GM19099 (cell line): ENCODE results near the gene SLC25A40.

Source experiments
- POLR2A ChIP-seq: IDR thresholded peaks from 3 replicates; pipeline ENCODE4 v1.6.1; 2011; ENCODE audit warnings: low read depth; ENCODE audit not compliant: insufficient read length; ENCODE audit errors: extremely low read depth

SLC25A40 gene, protein sequence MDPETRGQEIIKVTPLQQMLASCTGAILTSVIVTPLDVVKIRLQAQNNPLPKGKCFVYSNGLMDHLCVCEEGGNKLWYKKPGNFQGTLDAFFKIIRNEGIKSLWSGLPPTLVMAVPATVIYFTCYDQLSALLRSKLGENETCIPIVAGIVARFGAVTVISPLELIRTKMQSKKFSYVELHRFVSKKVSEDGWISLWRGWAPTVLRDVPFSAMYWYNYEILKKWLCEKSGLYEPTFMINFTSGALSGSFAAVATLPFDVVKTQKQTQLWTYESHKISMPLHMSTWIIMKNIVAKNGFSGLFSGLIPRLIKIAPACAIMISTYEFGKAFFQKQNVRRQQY

GRCh38 chr7:87876040-87876868 is at the start of gene SLC25A40, which contains the start of gene DBF4:
Gene SLC25A40, minus strand, starts transcription at chr7:87876360. Its CDS starts 17,633 bp downstream, at chr7:87858727.
Gene DBF4, plus strand, starts transcription at chr7:87876493. Its CDS starts 240 bp downstream, at chr7:87876733.
- TF ChIP-seq POLR2A, result peak; percentile 88

DNA sequence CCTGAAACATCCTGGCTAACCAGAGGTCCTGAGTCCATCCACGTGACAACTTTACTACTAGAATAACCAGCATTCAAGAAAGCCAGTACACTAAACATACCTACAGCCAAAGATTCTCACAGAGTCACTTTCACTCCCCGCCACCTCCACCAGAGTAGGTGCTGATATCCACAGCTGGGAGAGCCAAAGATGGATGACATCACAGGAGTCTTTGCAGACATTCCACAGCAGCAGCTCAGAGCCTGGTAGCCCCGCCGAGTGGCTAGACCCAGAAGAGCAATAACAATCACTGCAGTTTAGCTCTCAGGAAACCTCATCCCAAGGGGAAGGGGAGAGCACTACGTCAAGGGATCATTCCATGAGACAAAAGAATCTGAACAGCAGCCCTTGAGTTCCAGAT is 44.4 kb upstream of the SLC25A40 start:
- TF ChIP-seq POLR2A, result no peak

- TF ChIP-seq POLR2A, result no peak
These were observed 43.7 kb upstream of the SLC25A40 start for GRCh38 chr7:87919875-87920274.

GRCh38 chr7:87918740-87919139 is 42.6 kb upstream of the SLC25A40 start:
- TF ChIP-seq POLR2A, result no peak

DNA sequence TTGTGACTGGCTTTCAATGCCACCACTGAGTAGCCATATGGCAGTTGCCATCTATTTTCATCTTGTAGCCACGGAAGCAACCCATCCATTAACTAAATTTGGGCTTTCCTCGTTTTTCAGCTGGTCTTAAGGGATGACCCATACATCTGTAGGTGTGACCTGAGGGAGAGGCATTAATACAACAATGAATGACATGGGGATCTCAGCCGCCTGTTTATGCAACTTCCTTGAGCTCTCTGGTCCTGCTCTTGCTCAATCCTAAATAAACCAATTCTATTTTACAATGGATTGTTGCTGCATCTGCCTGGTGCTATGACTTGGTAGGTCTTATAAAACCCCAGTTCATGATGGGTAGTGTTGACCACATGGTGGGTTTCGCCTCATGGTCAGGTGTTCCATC is 36.0 kb upstream of the SLC25A40 start:
- no peak for TF ChIP-seq POLR2A

- no peak for TF ChIP-seq POLR2A
These were observed 23.1 kb upstream of the SLC25A40 start for GRCh38 chr7:87899255-87899654.

DNA sequence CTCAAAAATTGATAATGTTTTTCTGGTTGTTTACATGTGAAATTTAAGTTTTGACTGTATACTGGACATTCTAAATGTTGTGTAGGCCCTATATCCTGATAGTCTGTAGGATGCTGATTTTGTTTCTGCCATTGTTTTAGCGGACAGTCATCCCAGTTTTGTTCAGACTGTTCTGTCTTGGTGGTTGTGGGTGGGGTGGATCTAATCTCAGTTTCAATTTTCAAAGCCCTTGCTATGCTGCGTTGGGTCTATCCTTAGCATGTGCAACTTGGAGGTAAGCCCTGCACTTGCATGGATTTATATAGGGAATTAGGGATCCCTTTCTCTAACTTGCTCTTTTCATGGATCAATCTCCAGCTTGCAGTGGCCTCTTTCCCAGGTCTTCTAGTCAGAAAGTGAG is 19.2 kb upstream of the SLC25A40 start:
- TF ChIP-seq POLR2A, result no peak

GRCh38 chr7:87886875-87887274 is 10.7 kb upstream of the SLC25A40 start:
- TF ChIP-seq POLR2A, result no peak

GRCh38 chr7:87885018-87885417 is 8.9 kb upstream of the SLC25A40 start:
- no peak for TF ChIP-seq POLR2A

- TF ChIP-seq POLR2A, result no peak
These were observed 6.2 kb upstream of the SLC25A40 start for GRCh38 chr7:87882151-87882937.

- TF ChIP-seq POLR2A, result no peak
These were observed 2.1 kb upstream of the SLC25A40 start for GRCh38 chr7:87878208-87878735.

- no peak for TF ChIP-seq POLR2A
These were observed 1.3 kb upstream of the SLC25A40 start for GRCh38 chr7:87877366-87878040.

- TF ChIP-seq POLR2A, result no peak
These were observed 692 bp upstream of the SLC25A40 start for GRCh38 chr7:87876869-87877234.
